ENCODE measurements around the gene CYREN.
A peak's percentile ranks its signal among the peaks of the same experiment; 100 is the strongest.

The CYREN gene

DNA sequence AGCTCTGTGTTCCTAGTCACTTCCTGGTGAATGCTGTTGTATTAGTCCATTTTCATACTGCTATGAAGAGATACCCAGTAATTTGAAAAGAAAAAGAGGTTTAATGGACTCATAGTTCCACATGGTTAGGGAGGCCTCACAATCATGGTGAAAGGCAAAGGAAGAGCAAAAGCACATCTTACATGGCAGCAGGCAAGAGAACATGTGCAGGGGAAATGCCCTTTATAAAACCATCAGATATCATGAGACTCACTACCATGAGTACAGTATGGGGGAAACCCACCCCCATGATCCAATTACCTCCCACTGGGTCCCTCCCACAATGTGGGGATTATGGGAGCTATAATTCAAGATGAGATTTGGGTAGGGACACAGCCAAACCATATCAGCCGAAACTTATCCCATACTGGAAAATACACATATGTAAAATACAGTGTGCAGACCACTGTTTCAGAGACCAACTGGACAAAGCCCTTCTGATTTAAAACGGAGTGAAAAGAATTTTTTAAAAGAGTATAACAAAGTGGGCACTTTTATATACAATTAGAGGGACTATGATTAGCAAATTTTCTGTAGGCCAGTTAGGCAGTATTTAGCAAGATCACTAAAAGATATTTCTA, 8.0 kb downstream of the CYREN start:
- Histone ChIP-seq H3K79me2 (peaks cover 2% of the 10 kb centered on the region), H3K4me2 (ENCODE audit: low read length) (no peak overlapping the region), H3K9me3 (ENCODE audit: control insufficient read depth, low read length) (no peaks in the 10 kb centered on the region), H3K27ac (no peak overlapping the region), H3K36me3 (ENCODE audit: control insufficient read depth, insufficient read depth, low read length) (no peaks in the 10 kb centered on the region), H3K9ac (no peak overlapping the region), H3K27me3 (ENCODE audit: control insufficient read depth, insufficient read depth, low read length) (no peaks in the 10 kb centered on the region), H3K4me1 (peaks cover 15% of the 10 kb centered on the region), H2AFZ (no peak overlapping the region), H3K4me3 (ENCODE audit: low read depth, low read length) (no peak overlapping the region)
- TF ChIP-seq, protein P1, sequence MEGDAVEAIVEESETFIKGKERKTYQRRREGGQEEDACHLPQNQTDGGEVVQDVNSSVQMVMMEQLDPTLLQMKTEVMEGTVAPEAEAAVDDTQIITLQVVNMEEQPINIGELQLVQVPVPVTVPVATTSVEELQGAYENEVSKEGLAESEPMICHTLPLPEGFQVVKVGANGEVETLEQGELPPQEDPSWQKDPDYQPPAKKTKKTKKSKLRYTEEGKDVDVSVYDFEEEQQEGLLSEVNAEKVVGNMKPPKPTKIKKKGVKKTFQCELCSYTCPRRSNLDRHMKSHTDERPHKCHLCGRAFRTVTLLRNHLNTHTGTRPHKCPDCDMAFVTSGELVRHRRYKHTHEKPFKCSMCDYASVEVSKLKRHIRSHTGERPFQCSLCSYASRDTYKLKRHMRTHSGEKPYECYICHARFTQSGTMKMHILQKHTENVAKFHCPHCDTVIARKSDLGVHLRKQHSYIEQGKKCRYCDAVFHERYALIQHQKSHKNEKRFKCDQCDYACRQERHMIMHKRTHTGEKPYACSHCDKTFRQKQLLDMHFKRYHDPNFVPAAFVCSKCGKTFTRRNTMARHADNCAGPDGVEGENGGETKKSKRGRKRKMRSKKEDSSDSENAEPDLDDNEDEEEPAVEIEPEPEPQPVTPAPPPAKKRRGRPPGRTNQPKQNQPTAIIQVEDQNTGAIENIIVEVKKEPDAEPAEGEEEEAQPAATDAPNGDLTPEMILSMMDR (IDR thresholded peaks at IDR 0.05) = no peak

DNA sequence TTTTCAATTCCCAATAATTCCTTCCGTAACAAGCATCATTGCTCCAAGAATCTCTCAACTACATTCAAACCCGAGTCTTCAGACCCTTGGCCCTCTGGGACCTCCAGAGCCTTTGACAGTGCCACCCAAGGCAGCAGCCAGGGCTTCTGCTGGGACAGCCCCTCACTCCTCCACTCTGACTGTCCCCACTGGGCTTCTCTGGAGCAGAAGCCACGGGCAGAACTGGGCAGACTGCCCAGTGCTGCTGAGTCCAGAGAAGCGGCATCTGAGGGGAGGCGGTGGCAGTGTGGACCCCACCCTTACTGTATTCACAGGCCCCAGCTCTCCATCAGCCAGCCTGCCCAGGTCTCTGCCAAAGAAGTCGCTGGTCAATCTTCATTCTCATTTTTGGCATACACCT, 8.8 kb downstream of the CYREN start:
- TF ChIP-seq, protein P1 (IDR thresholded peaks at IDR 0.05) = no peak
- no peak overlapping the region for H3K4me2 ChIP-seq (ENCODE audit: low read length)
- no peaks in the 10 kb centered on the region for H3K9me3 ChIP-seq (ENCODE audit: control insufficient read depth, low read length)
- H3K9ac ChIP-seq = no peak overlapping the region
- H3K4me1 ChIP-seq = peaks cover 15% of the 10 kb centered on the region
- H3K36me3 ChIP-seq (ENCODE audit: control insufficient read depth, insufficient read depth, low read length) = no peaks in the 10 kb centered on the region
- no peaks in the 10 kb centered on the region for H3K27me3 ChIP-seq (ENCODE audit: control insufficient read depth, insufficient read depth, low read length)
- H3K4me3 ChIP-seq (ENCODE audit: low read depth, low read length) = no peak overlapping the region
- H3K27ac ChIP-seq = peak overlapping the region; percentile 5
- no peak overlapping the region for H2AFZ ChIP-seq
- peaks cover 6% of the 10 kb centered on the region for H3K79me2 ChIP-seq

DNA sequence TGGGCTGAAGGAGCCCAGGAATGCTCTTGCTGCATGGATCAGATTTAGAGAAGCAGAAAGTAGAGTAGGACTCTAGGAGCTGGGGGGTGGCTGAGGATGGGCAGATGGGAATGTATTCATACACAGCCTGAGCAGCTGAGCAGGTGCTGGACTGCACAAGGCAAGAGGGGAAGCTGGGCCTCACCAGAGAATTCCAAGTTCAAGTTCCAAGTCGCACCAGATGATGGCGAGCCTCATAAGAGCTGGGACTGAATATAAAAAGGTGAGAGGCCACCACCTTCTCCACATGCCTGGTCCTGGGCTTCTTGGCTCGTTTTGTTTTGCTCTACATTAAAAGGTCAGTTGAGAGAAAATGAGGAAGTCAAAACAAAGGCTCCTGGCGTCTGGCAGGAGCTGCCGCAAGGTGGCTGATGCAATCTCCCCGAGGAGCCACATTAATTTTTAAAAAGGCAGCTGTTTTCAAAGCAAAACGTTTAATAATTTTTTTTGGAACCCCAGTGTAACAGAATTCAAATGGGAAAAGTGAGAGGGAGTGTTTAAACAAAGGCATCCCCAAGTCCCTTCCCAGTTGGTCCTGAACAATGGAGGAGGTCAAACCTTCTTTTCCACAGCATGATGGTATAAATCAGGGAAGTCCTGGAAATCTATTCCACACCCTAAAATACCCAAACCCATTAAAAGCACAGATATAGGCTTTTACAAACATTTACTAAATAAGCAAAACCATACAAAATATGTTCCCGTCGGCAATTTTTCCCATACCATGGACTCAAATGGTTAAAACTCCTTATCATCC, 9.5 kb downstream of the CYREN start:
- Histone ChIP-seq H3K36me3 (ENCODE audit: control insufficient read depth, insufficient read depth, low read length) (no peaks in the 10 kb centered on the region), H2AFZ (peak overlapping the region; percentile 30), H3K4me1 (peaks cover 15% of the 10 kb centered on the region), H3K27me3 (ENCODE audit: control insufficient read depth, insufficient read depth, low read length) (no peaks in the 10 kb centered on the region), H3K27ac (peak overlapping the region; percentile 5), H3K79me2 (peaks cover 8% of the 10 kb centered on the region), H3K4me3 (ENCODE audit: low read depth, low read length) (no peak overlapping the region), H3K9me3 (ENCODE audit: control insufficient read depth, low read length) (no peaks in the 10 kb centered on the region), H3K4me2 (ENCODE audit: low read length) (no peak overlapping the region), H3K9ac (no peak overlapping the region)
- TF ChIP-seq, protein P1 (IDR thresholded peaks at IDR 0.05) = no peak

DNA sequence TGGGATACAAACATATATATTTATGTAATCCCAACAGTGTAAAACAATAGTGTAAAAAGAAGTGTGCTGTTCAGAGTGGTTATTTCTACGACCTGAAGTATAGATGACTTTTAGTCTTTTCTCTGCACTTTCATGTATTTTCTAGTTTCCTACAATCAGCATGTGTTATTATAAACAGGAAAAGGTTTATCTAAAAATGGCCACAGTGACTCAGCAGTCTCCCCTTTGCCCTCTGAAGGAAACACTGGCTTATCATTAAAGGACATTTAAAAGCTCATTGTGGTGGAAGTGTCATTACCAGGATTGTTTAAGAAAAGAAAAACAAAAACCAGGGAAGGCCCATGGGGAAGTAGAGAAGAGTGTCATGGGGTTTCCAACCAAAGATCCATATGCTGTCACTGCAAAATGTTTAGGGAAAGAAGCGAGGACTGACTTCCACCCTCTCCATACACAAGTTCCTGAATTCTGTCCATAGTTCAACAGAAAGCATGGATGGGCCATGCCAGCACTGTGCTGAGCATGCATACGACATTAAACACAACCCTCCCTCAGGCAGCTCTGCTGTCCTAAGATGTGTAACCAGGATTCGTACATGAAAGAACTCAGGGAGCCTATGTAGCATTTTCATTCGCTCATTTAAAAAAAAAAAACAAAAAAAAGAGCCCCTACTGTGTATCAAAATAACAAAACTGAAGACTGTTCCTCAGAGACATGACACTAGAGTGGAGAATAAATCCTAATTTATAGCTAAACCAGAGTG, 10.2 kb downstream of the CYREN start:
- TF ChIP-seq, protein P1 (IDR thresholded peaks at IDR 0.05) = no peak
- Histone ChIP-seq H3K36me3 (ENCODE audit: control insufficient read depth, insufficient read depth, low read length) (no peaks in the 10 kb centered on the region), H3K9ac (no peak overlapping the region), H2AFZ (peak overlapping the region; percentile 30), H3K4me3 (ENCODE audit: low read depth, low read length) (no peak overlapping the region), H3K27ac (peak overlapping the region; percentile 5), H3K4me1 (peaks cover 15% of the 10 kb centered on the region), H3K9me3 (ENCODE audit: control insufficient read depth, low read length) (no peaks in the 10 kb centered on the region), H3K79me2 (peaks cover 8% of the 10 kb centered on the region), H3K27me3 (ENCODE audit: control insufficient read depth, insufficient read depth, low read length) (no peaks in the 10 kb centered on the region), H3K4me2 (ENCODE audit: low read length) (no peak overlapping the region)
